Keratinocyte (primary cell): ENCODE measurements around the gene DENND5A. TPM values are rescaled to one million over a fixed set of nuclear protein-coding genes. Genes with fewer than 3 reads are reported as not detected.

Experiments used
- DNase-seq: peaks from one replicate; pipeline ENCODE4 v3.0.0-alpha.2; 2011; ENCODE audit warnings: low read depth, missing footprints, low spot score
- FAIRE-seq: peaks from 2 replicates; lab custom pipeline; 2011; peaks lifted over from hg19 to GRCh38; lab: Jason Lieb, UNC
- H2AFZ ChIP-seq: 2 replicates; pipeline ENCODE4 v1.6.0; 2012; ENCODE audit warnings: low read length, control low read depth, inconsistent platforms; ENCODE audit not compliant: control insufficient read depth
- H3K27ac ChIP-seq: 2 replicates; pipeline ENCODE4 v1.5.1; 2011; ENCODE audit warnings: low read length; ENCODE audit not compliant: control insufficient read depth, insufficient read depth
- H3K27me3 ChIP-seq: 3 replicates; pipeline ENCODE4 v1.6.0; 2011; ENCODE audit warnings: low read length; ENCODE audit not compliant: control insufficient read depth, insufficient read depth; ENCODE audit errors: extremely low read depth
- H3K36me3 ChIP-seq, 2 experiments: 2 replicates in 1 of 2; 3 replicates in 1 of 2; pipeline ENCODE4 v1.5.1; 2011; ENCODE audit warnings: low read length in 2 of 2, mild to moderate bottlenecking in 1 of 2; ENCODE audit not compliant: control insufficient read depth in 2 of 2, insufficient read depth in 2 of 2; ENCODE audit errors: extremely low read depth in 1 of 2
- H3K4me1 ChIP-seq: 3 replicates; pipeline ENCODE4 v1.5.1; 2011; ENCODE audit warnings: low read length; ENCODE audit not compliant: control insufficient read depth, insufficient read depth; ENCODE audit errors: extremely low read depth
- H3K4me2 ChIP-seq: 3 replicates; pipeline ENCODE4 v1.6.0; 2011; ENCODE audit warnings: low read depth, low read length; ENCODE audit not compliant: control insufficient read depth, insufficient read depth; ENCODE audit errors: extremely low read depth
- H3K4me3 ChIP-seq, 3 experiments: fragments of 200-600 bp in 1 of 3; sonication (generic) in 1 of 3; 2 replicates in 2 of 3; 3 replicates in 1 of 3; pipeline ENCODE4 v1.5.1; 2011 to 2016; ENCODE audit warnings: low read length in 3 of 3, mild to moderate bottlenecking in 3 of 3, control low read depth in 2 of 3, inconsistent platforms in 1 of 3, low read depth in 1 of 3, mixed read lengths in 1 of 3, mixed run types in 1 of 3, moderate library complexity in 1 of 3; ENCODE audit not compliant: control insufficient read depth in 2 of 3, insufficient read depth in 2 of 3; ENCODE audit errors: extremely low read depth in 1 of 3
- H3K79me2 ChIP-seq: 2 replicates; pipeline ENCODE4 v1.6.0; 2012; ENCODE audit warnings: low read length; ENCODE audit not compliant: control insufficient read depth, insufficient read depth
- H3K9ac ChIP-seq: 3 replicates; pipeline ENCODE4 v1.6.0; 2011; ENCODE audit warnings: low read length; ENCODE audit not compliant: control insufficient read depth, insufficient read depth; ENCODE audit errors: extremely low read depth
- H3K9me1 ChIP-seq: 3 replicates; pipeline ENCODE4 v1.6.0; 2011; ENCODE audit warnings: low read length; ENCODE audit not compliant: control insufficient read depth, insufficient read depth; ENCODE audit errors: extremely low read depth
- H3K9me3 ChIP-seq: 2 replicates; pipeline ENCODE4 v1.5.1; 2012; ENCODE audit warnings: low read depth, low read length; ENCODE audit not compliant: control insufficient read depth
- H4K20me1 ChIP-seq: 3 replicates; pipeline ENCODE4 v1.6.0; 2011; ENCODE audit warnings: low read length; ENCODE audit not compliant: control insufficient read depth, insufficient read depth; ENCODE audit errors: extremely low read depth
- CTCF ChIP-seq, 3 experiments: IDR thresholded peaks in 1 of 3; conservative IDR thresholded peaks in 1 of 3; optimal IDR thresholded peaks in 1 of 3; 2 replicates in 2 of 3; 3 replicates in 1 of 3; pipeline versions ENCODE3 to v1.5.1; 2011; ENCODE audit warnings: low read length in 3 of 3, mild to moderate bottlenecking in 3 of 3, moderate library complexity in 2 of 3, control low read depth in 1 of 3, inconsistent platforms in 1 of 3; ENCODE audit not compliant: insufficient read depth in 2 of 3; ENCODE audit errors: extremely low read depth in 1 of 3
- EZH2 ChIP-seq: IDR thresholded peaks from one replicate; pipeline ENCODE4 v1.6.1; 2012; ENCODE audit warnings: inconsistent platforms, mild to moderate bottlenecking, low read length, moderate library complexity
- dilution Hi-C: fragments of 300-500 bp; cut with MboI; formaldehyde crosslinking; loops from one replicate; pipeline ENCODE4 v1.7.0; 2020; ENCODE audit warnings: low sequenced_read_pairs; ENCODE audit not compliant: extremely low pct_ligation_motif_present
- polyA plus RNA-seq, 5 experiments: library from polyadenylated mRNA; depleted of rRNA in 3 of 5; stranded (reverse) in 3 of 5; stranded (forward) in 1 of 5; unstranded in 1 of 5; fragments of >200 nt; gene quantifications; 1 replicate in 1 of 5; 2 replicates in 3 of 5; 3 replicates in 1 of 5; pipeline versions ENCODE4 v1.2.1 to v1.2.3, GENCODE V29; 2011 to 2012; ENCODE audit warnings: missing spikeins in 2 of 5, low read depth in 1 of 5, low replicate concordance in 1 of 5

DENND5A gene
- polyA plus RNA-seq, 1 donor (not counting 4 experiments of a cell fraction or from before 2014, with no cell fraction given) = 49.1 TPM

DNA sequence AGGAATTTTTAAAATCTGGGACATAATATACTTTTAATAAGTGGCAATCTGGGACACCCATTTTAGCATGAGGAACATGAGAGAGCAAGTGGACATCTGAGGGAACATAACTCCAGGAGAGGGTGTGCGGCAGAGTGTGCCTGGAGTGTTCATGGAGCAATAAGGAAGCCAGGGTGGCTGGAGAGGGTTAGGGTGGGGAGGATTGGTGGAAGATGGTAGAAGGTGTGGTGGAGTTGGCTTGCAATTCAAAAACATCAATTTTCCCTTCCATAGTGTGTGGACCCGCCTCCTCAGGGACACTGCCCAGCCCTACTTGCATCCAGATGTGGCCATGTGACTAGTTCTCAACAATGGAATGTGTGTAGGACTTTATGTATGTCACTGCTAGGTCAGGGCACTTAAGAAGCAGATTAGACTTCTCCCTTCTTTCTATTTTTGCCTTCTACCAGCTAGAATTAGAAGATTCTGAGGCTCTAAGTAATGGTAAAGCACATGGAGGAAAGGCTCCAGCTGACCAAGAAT lies 4.4 kb upstream of the DENND5A start:
- dilution Hi-C loops = no loop called here
- Histone ChIP-seq H3K9me3 (no peaks in the 10 kb centered on the region), H3K4me1 (no peaks in the 10 kb centered on the region), H3K27me3 (no peaks in the 10 kb centered on the region), H3K4me2 (no peak overlapping the region), H3K36me3 (no peaks in the 10 kb centered on the region), H4K20me1 (no peaks in the 10 kb centered on the region), H3K4me3 (no peak overlapping the region), H3K27ac (no peak overlapping the region), H3K9me1 (no peaks in the 10 kb centered on the region), H3K9ac (no peak overlapping the region), H3K79me2 (peaks cover 3% of the 10 kb centered on the region), H2AFZ (no peak overlapping the region)
- FAIRE-seq = no peak
- no peak for DNase-seq
- TF ChIP-seq EZH2 = no peak
- no peak for TF ChIP-seq CTCF (optimal IDR thresholded peaks at IDR 0.05 in 1 of 3, IDR thresholded peaks at IDR 0.05 in 1 of 3, conservative IDR thresholded peaks at IDR 0.05 in 1 of 3; ENCODE audit: extremely low read depth in 1 of 3, insufficient read depth in 2 of 3, low read length in 3 of 3)

DNA sequence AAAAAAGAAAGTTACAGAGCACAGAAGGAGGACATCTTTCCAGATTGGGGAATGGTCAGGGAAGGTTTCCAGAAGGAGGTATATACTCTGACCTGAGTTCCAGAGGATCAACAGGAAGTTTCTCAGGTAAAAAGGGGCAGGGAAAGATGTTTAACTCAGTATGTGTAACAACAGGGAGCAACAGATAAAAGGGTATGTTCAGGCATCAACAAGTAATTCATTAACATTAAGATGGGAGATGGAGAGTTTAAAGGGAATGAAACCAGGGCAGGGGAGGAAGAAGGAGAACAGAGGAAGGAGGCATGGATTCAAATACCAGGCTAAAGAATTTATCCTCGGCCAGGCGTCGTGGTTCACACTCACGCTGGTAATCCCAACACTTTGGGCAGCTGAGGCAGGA lies 2.5 kb upstream of the DENND5A start:
- dilution Hi-C loops = no loop called here
- no peak overlapping the region for H2AFZ ChIP-seq
- FAIRE-seq = no peak

More for the DNA sequence above, 2.5 kb upstream of the DENND5A start:
- H3K4me3 ChIP-seq = no peak overlapping the region
- peaks cover 16% of the 10 kb centered on the region for H3K79me2 ChIP-seq
- no peaks in the 10 kb centered on the region for H3K36me3 ChIP-seq
- H4K20me1 ChIP-seq = no peaks in the 10 kb centered on the region
- no peaks in the 10 kb centered on the region for H3K9me3 ChIP-seq
- no peak overlapping the region for H3K9ac ChIP-seq
- H3K27me3 ChIP-seq = no peaks in the 10 kb centered on the region
- peaks cover 5% of the 10 kb centered on the region for H3K4me1 ChIP-seq
- H3K9me1 ChIP-seq = no peaks in the 10 kb centered on the region
- TF ChIP-seq CTCF (optimal IDR thresholded peaks at IDR 0.05 in 1 of 3, IDR thresholded peaks at IDR 0.05 in 1 of 3, conservative IDR thresholded peaks at IDR 0.05 in 1 of 3; ENCODE audit: extremely low read depth in 1 of 3, insufficient read depth in 2 of 3, low read length in 3 of 3) (no peak), EZH2 (no peak)
- no peak overlapping the region for H3K27ac ChIP-seq
- H3K4me2 ChIP-seq = no peak overlapping the region
- DNase-seq = no peak
